HUES6 (cell line): ENCODE measurements around the gene FSTL4.

ENCODE experiments used
- H3K27ac ChIP-seq: 2 replicates; pipeline ENCODE4 v1.7.0; 2013; ENCODE audit warnings: low read depth, mild to moderate bottlenecking, low read length, inconsistent platforms
- H3K27me3 ChIP-seq: 2 replicates; pipeline ENCODE4 v1.6.1; 2013; ENCODE audit warnings: low read length; ENCODE audit not compliant: control insufficient read depth, insufficient read depth
- H3K36me3 ChIP-seq: 2 replicates; pipeline ENCODE4 v1.6.1; 2013; ENCODE audit warnings: low read length; ENCODE audit not compliant: control insufficient read depth, insufficient read depth
- H3K4me1 ChIP-seq: 2 replicates; pipeline ENCODE4 v1.6.1; 2013; ENCODE audit warnings: low read length; ENCODE audit not compliant: control insufficient read depth, insufficient read depth
- H3K4me3 ChIP-seq: 2 replicates; pipeline ENCODE4 v1.5.1; 2013; ENCODE audit warnings: low read depth, low read length
- H3K9ac ChIP-seq: one replicate; pipeline ENCODE4 v1.6.1; 2013; ENCODE audit warnings: mild to moderate bottlenecking, low read length
- H3K9me3 ChIP-seq: 2 replicates; pipeline ENCODE4 v1.6.1; 2013; ENCODE audit warnings: low read depth, low read length; ENCODE audit not compliant: control insufficient read depth, insufficient read depth

Gene FSTL4

GRCh38 chr5:133316346-133317343, 295.7 kb downstream of the FSTL4 start:
- no peaks in the 10 kb centered on the region for H3K27me3 ChIP-seq
- no peak overlapping the region for H3K9ac ChIP-seq
- no peaks in the 10 kb centered on the region for H3K36me3 ChIP-seq
- no peak overlapping the region for H3K27ac ChIP-seq
- peaks cover 22% of the 10 kb centered on the region for H3K4me1 ChIP-seq
- H3K4me3 ChIP-seq: no peak overlapping the region
- no peaks in the 10 kb centered on the region for H3K9me3 ChIP-seq

DNA sequence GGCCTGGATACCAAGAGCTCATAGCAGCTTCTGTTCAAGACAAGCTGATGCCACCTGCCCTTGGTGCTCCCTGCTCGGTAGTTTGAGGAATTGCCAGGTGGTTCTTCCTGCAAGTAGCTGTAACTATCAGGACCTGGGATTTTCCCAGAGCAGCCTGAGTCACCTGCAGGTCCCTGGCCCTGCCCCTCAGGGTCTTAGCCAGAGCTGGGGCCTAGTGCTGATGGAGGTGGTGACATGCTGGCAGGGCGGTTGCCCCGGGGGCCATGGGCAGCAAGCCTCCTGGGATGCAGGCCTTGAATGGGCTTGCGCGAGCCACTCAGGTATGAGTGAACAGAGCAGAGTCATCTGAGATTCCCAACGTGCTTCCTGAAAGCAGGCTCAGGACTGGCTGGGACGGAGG, 298.3 kb downstream of the FSTL4 start:
- H3K9ac ChIP-seq: no peak overlapping the region
- no peak overlapping the region for H3K4me3 ChIP-seq
- peaks cover 9% of the 10 kb centered on the region; the same call in 1 of the 2 replicates for H3K4me1 ChIP-seq
- H3K27me3 ChIP-seq: no peaks in the 10 kb centered on the region
- H3K9me3 ChIP-seq: no peaks in the 10 kb centered on the region
- H3K36me3 ChIP-seq: no peaks in the 10 kb centered on the region
- H3K27ac ChIP-seq: no peak overlapping the region

GRCh38 chr5:133311176-133311575, 301.2 kb downstream of the FSTL4 start:
- no peak overlapping the region for H3K27ac ChIP-seq
- no peak overlapping the region for H3K4me3 ChIP-seq
- H3K9ac ChIP-seq: no peak overlapping the region
- H3K4me1 ChIP-seq: no peaks in the 10 kb centered on the region
- H3K36me3 ChIP-seq: no peaks in the 10 kb centered on the region
- H3K9me3 ChIP-seq: no peaks in the 10 kb centered on the region
- H3K27me3 ChIP-seq: no peaks in the 10 kb centered on the region

DNA sequence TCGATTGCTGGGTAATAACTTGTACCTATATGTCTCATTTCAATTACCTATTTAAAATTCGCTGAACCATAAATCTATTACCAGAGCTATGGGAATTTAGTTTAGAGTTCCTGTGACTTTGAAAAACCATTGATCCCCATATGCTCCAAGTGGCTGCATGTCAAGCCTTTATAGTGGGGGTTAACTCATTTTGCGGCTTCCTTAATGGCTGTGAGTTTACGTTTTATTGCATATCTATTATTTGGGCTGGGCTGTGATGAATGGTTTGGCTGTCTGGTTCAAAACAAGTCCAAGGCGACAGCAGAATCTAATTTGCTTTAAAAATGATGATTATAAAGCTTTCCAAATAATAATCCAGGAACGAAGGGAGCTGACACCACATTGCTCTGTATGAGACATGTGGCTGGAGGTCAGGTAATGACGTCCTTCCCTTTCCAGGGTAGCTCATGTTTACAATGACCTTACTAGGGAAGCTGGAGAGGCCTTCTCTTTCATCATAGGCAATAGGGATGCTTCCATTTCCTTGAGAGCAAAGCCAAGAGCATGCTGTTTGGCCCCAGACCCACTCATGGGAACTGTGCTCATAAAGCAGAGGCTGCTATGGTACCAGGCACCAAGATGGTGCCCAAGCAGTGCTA, 302.2 kb downstream of the FSTL4 start:
- no peaks in the 10 kb centered on the region for H3K36me3 ChIP-seq
- no peaks in the 10 kb centered on the region for H3K9me3 ChIP-seq
- no peaks in the 10 kb centered on the region for H3K27me3 ChIP-seq
- no peaks in the 10 kb centered on the region; the same call in 1 of the 2 replicates for H3K4me1 ChIP-seq
- no peak overlapping the region for H3K4me3 ChIP-seq
- no peak overlapping the region for H3K9ac ChIP-seq
- no peak overlapping the region for H3K27ac ChIP-seq

DNA sequence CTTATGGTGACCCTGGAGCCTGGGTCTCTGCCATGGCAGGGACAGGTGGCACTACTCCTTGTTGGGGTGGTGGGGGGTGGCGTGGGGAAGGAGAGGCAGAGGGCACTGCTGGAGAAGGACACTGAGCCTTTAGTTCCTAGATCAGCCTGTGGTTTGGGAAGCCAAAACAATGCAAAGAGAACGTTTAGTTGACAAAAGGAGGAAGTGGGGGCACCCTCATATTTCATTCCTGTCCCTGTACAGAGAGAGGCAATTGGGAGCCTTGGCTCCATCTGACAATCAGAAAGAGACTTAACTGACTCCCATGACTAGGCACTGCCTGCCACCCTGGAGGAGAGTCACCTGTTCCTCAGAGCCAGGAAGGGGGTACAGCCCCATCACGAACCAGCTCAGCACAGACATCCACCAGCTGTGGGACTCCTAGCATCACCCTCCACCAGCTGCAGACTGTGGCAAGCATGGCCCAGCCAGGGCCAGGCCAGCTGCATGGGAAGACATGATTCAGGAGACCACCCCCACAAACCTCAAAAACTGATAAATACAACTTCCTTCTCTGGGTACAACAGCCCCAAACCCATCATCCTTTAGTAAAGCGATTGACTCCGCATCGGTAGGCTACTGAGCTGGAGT, 303.1 kb downstream of the FSTL4 start:
- Histone ChIP-seq H3K4me3 (no peak overlapping the region), H3K9ac (no peak overlapping the region)

GRCh38 chr5:133307275-133307674, 305.1 kb downstream of the FSTL4 start:
- peaks cover 3% of the 10 kb centered on the region; the same call in 1 of the 2 replicates for H3K4me1 ChIP-seq
- no peaks in the 10 kb centered on the region for H3K9me3 ChIP-seq
- H3K27ac ChIP-seq: no peak overlapping the region
- H3K9ac ChIP-seq: no peak overlapping the region
- no peak overlapping the region for H3K4me3 ChIP-seq
- H3K36me3 ChIP-seq: no peaks in the 10 kb centered on the region
- H3K27me3 ChIP-seq: no peaks in the 10 kb centered on the region

More for the DNA sequence above, 303.1 kb downstream of the FSTL4 start:
- no peaks in the 10 kb centered on the region for H3K27me3 ChIP-seq
- no peaks in the 10 kb centered on the region; the same call in 1 of the 2 replicates for H3K4me1 ChIP-seq
- H3K9me3 ChIP-seq: no peaks in the 10 kb centered on the region
- no peak overlapping the region for H3K27ac ChIP-seq
- H3K36me3 ChIP-seq: no peaks in the 10 kb centered on the region

DNA sequence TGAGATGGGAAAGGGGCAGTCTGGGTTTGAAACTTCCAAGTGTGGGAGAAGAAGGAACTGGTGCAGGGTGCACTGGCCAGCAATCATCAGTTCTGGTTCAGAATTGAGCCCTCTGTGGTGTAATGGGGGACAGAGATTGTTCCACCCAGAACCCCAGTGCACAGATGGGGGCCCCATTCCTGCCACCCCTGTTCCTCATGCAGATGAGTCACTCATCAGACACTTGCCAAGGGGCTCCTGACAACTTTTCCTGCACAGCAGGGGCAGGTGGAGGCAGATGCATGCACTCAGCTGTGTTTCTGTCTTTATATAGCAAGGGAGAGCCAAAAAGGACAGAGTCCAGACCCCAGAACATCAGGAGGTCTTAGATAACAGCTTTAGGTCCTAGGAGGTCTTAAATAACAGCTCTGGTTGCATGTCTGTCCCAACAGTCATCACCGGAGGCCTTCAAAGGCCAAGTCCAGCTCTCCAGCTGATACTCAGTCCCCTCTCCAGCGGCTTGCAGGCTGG, 307.6 kb downstream of the FSTL4 start:
- Histone ChIP-seq H3K36me3 (no peaks in the 10 kb centered on the region), H3K9me3 (no peaks in the 10 kb centered on the region), H3K27me3 (no peaks in the 10 kb centered on the region), H3K4me3 (no peak overlapping the region), H3K9ac (no peak overlapping the region), H3K27ac (no peak overlapping the region), H3K4me1 (peaks cover 3% of the 10 kb centered on the region; the same call in 1 of the 2 replicates)

GRCh38 chr5:133304178-133304577, 308.2 kb downstream of the FSTL4 start:
- Histone ChIP-seq H3K4me1 (peaks cover 3% of the 10 kb centered on the region; the same call in 1 of the 2 replicates), H3K4me3 (no peak overlapping the region), H3K36me3 (no peaks in the 10 kb centered on the region), H3K9ac (no peak overlapping the region), H3K27ac (no peak overlapping the region), H3K9me3 (no peaks in the 10 kb centered on the region), H3K27me3 (no peaks in the 10 kb centered on the region)

- H3K27ac ChIP-seq: no peak overlapping the region
- H3K9ac ChIP-seq: no peak overlapping the region
- no peak overlapping the region for H3K4me3 ChIP-seq
- no peaks in the 10 kb centered on the region for H3K27me3 ChIP-seq
- peaks cover 3% of the 10 kb centered on the region; the same call in 1 of the 2 replicates for H3K4me1 ChIP-seq
- H3K9me3 ChIP-seq: no peaks in the 10 kb centered on the region
- H3K36me3 ChIP-seq: no peaks in the 10 kb centered on the region
Measured at GRCh38 chr5:133303298-133303697, 309.0 kb downstream of the FSTL4 start.

- H3K4me1 ChIP-seq: peaks cover 3% of the 10 kb centered on the region; the same call in 1 of the 2 replicates
- H3K27ac ChIP-seq: no peak overlapping the region
- no peak overlapping the region for H3K9ac ChIP-seq
- no peaks in the 10 kb centered on the region for H3K9me3 ChIP-seq
- no peak overlapping the region for H3K4me3 ChIP-seq
- no peaks in the 10 kb centered on the region for H3K27me3 ChIP-seq
- H3K36me3 ChIP-seq: no peaks in the 10 kb centered on the region
Measured at GRCh38 chr5:133299728-133300127, 312.6 kb downstream of the FSTL4 start.
